D721Med (cell line): ENCODE data around the gene ROBO1.

Experiments
- DNase-seq: peaks from one replicate; pipeline ENCODE4 v3.0.0; 2011; ENCODE audit warnings: low spot score; ENCODE audit not compliant: insufficient read length
- FAIRE-seq: peaks from 2 replicates; lab custom pipeline; 2011; peaks lifted over from hg19 to GRCh38; lab: Jason Lieb, UNC
- CTCF ChIP-seq: IDR thresholded peaks from 2 replicates; pipeline ENCODE4 v1.5.1; 2012; ENCODE audit warnings: mild to moderate bottlenecking, control low read depth; ENCODE audit not compliant: insufficient read depth; ENCODE audit errors: missing control alignments

ROBO1 gene

GRCh38 chr3:79057756-79058155, 710.0 kb downstream of the ROBO1 start:
- FAIRE-seq (no peak), DNase-seq (no peak)
- no peak for TF ChIP-seq CTCF

DNA sequence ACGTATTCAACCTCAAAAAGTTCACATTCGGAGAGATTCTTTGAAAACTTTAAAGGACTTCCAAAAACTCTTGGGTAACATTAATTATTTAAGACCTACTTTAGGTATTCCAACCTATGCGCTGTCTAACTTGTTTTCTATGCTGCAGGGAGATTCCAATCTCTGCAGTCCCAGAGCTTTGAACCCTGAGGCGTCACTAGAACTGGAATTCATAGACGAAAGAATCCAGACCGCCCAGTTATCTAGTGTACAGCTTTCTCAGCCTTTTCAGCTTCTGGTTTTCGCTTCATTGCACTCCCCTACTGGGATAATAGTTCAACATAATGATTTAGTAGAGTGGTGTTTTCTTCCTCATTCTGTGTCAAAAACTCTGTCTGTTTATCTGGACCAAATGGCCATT, 711.3 kb downstream of the ROBO1 start:
- FAIRE-seq: no peak
- DNase-seq: no peak
- TF ChIP-seq CTCF: no peak

DNA sequence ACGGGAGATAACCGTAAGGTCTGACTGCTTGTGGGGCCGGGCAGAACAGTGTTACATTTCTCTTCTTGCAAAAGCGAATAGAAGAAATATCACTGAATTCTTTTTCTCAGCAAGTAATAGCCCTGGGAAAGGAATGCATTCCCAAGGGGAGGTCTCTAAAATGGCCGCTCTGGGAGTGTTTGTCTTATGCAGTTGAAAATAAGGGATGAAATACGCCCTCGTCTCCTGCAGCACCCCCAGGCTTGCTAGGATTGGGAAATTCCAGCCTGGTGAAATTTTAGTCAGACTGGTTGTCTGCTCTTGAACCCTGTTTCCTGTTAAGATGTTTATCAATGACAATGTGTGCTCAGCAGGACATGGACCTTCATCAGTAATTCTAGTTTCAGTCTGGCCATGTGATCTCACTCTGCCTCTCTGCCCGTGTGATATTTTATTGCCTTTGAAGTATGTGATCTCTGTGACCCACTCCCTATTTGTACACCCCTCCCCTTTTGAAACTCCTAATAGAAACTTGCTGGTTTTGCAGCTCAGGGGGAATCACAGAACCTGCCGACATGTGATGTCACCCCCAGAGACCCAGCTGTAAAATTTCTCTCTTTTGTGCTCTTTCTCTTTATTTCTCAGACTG, 715.6 kb downstream of the ROBO1 start:
- no peak for TF ChIP-seq CTCF
- DNase-seq: no peak
- no peak for FAIRE-seq

DNA sequence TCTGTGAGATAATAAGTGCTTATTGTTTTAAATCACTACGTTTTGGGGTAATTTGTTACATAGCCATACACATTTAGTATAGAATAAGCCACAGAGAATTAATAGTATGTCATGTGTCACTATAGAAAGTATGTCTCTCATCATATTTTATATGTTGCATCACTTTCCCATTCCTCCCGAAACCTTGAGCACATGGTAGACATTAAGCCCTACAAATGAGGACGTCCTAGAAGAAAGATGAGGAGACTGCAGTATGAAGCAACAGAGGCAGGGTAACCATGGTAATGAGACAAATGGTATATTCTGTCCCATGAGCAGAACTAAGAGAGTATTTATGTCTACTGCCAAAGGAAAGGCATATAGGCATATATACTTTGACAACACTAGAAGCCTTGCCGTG, 720.2 kb downstream of the ROBO1 start:
- no peak for TF ChIP-seq CTCF
- no peak for FAIRE-seq

GRCh38 chr3:79041621-79042020, 726.2 kb downstream of the ROBO1 start:
- no peak for FAIRE-seq
- no peak for TF ChIP-seq CTCF

More for the DNA sequence above, 720.2 kb downstream of the ROBO1 start:
- DNase-seq: no peak

GRCh38 chr3:79040701-79041100, 727.1 kb downstream of the ROBO1 start:
- DNase-seq (no peak), FAIRE-seq (no peak)
- no peak for TF ChIP-seq CTCF

More at GRCh38 chr3:79041621-79042020, 726.2 kb downstream of the ROBO1 start:
- no peak for DNase-seq

GRCh38 chr3:79040091-79040490, 727.7 kb downstream of the ROBO1 start:
- DNase-seq: no peak
- no peak for TF ChIP-seq CTCF
- FAIRE-seq: no peak
